Nephron (organoid): Measurements from ENCODE around the gene MEAK7.

ENCODE experiments used
- H3K27ac Mint-ChIP-seq, 3 experiments: 2 replicates each; pipeline ENCODE4 v1.8.0; 2020; ENCODE audit warnings: mixed read lengths in 3 of 3, mild to moderate bottlenecking in 2 of 3, moderate library complexity in 1 of 3
- H3K27me3 Mint-ChIP-seq: 2 replicates; pipeline ENCODE4 v1.8.0; 2021; ENCODE audit warnings: low read depth, mild to moderate bottlenecking, moderate library complexity, mixed read lengths
- H3K36me3 Mint-ChIP-seq: 2 replicates; pipeline ENCODE4 v1.8.0; 2020; ENCODE audit warnings: low read depth, mixed read lengths
- H3K4me1 Mint-ChIP-seq: 2 replicates; pipeline ENCODE4 v1.8.0; 2020; ENCODE audit warnings: mixed read lengths
- H3K4me3 Mint-ChIP-seq, 3 experiments: 2 replicates each; pipeline ENCODE4 v1.8.0; 2020; ENCODE audit warnings: mild to moderate bottlenecking in 3 of 3, mixed read lengths in 3 of 3, moderate library complexity in 2 of 3
- H3K9me3 Mint-ChIP-seq: 2 replicates; pipeline ENCODE4 v1.8.0; 2020; ENCODE audit warnings: mixed read lengths
- CTCF ChIP-seq, 3 experiments: fragments of 200-600 bp; sonication (generic); IDR thresholded peaks; one replicate each; pipeline ENCODE4 v1.5.0; 2021; ENCODE audit warnings: antibody characterized with exemption in 3 of 3; ENCODE audit not compliant: unreplicated experiment in 3 of 3

The MEAK7 gene

GRCh38 chr16:84496991-84497390 lies 7.5 kb downstream of the MEAK7 start:
- H3K4me3 Mint-ChIP-seq = no peak overlapping the region
- no peak for TF ChIP-seq CTCF (IDR thresholded peaks at IDR 0.05; ENCODE audit: unreplicated experiment in 3 of 3)
- H3K36me3 Mint-ChIP-seq = peaks cover 66% of the 10 kb centered on the region
- no peak overlapping the region for H3K27ac Mint-ChIP-seq
- no peaks in the 10 kb centered on the region for H3K4me1 Mint-ChIP-seq
- H3K9me3 Mint-ChIP-seq = peaks cover 15% of the 10 kb centered on the region
- no peaks in the 10 kb centered on the region for H3K27me3 Mint-ChIP-seq

DNA sequence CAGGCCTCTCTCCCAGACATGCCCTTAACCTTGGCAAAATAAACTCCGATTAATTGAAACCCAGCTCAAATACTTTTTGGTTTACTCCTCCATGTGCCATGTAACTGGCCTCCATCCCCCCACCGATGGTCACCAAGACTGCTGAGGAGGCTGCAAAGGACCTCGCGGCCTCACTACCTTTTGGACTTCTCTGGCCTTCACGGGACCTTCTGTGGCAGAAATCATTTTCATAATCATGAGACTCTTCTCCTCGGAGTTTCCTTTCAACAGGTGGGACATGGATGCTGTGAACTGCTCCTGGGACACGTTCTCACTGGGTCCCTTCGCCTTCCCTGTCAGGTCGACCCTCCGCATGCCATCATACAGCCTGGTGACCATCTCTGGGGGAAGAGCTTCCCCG lies 9.0 kb downstream of the MEAK7 start:
- Mint-ChIP-seq H3K27ac (no peak overlapping the region), H3K4me3 (no peak overlapping the region), H3K27me3 (no peaks in the 10 kb centered on the region), H3K9me3 (peaks cover 15% of the 10 kb centered on the region), H3K4me1 (no peaks in the 10 kb centered on the region), H3K36me3 (peaks cover 77% of the 10 kb centered on the region)
- TF ChIP-seq CTCF (IDR thresholded peaks at IDR 0.05; ENCODE audit: unreplicated experiment in 3 of 3) = no peak

GRCh38 chr16:84489131-84489530 lies 15.3 kb downstream of the MEAK7 start:
- Mint-ChIP-seq H3K27ac (no peak overlapping the region), H3K9me3 (peaks cover 5% of the 10 kb centered on the region), H3K27me3 (no peaks in the 10 kb centered on the region), H3K4me3 (no peak overlapping the region), H3K36me3 (peaks cover 70% of the 10 kb centered on the region), H3K4me1 (peaks cover 5% of the 10 kb centered on the region)
- TF ChIP-seq CTCF (IDR thresholded peaks at IDR 0.05; ENCODE audit: unreplicated experiment in 3 of 3) = no peak

DNA sequence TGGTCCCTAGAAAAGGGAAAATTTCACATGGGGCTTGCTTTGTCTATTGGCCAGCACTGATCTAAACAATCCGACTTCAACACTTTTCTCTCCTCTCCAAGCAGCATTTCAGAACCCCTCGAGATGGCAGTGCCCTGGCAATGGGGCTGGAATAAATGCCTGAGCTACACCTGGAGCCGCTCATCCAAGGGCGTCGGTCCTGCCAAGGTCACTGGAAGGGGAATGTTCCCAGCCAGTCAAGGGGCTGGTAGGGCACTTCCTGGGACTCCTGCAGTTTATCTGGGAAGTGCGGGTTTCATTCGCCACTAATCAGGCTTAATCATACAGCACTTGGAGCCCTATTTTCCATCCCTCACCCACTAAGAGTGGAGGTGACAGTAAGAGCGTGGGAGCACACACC lies 17.1 kb downstream of the MEAK7 start:
- Mint-ChIP-seq H3K27me3 (peaks cover 6% of the 10 kb centered on the region), H3K9me3 (no peaks in the 10 kb centered on the region), H3K27ac (no peak overlapping the region), H3K36me3 (peaks cover 66% of the 10 kb centered on the region), H3K4me1 (peaks cover 5% of the 10 kb centered on the region), H3K4me3 (no peak overlapping the region)
- no peak for TF ChIP-seq CTCF (IDR thresholded peaks at IDR 0.05; ENCODE audit: unreplicated experiment in 3 of 3)

GRCh38 chr16:84486551-84487235 lies 17.8 kb downstream of the MEAK7 start:
- peaks cover 61% of the 10 kb centered on the region for H3K36me3 Mint-ChIP-seq
- no peak overlapping the region for H3K4me3 Mint-ChIP-seq
- H3K27me3 Mint-ChIP-seq = peaks cover 7% of the 10 kb centered on the region

More at GRCh38 chr16:84486551-84487235, 17.8 kb downstream of the MEAK7 start:
- TF ChIP-seq CTCF (IDR thresholded peaks at IDR 0.05; ENCODE audit: unreplicated experiment in 3 of 3) = no peak
- H3K9me3 Mint-ChIP-seq = no peaks in the 10 kb centered on the region
- no peak overlapping the region for H3K27ac Mint-ChIP-seq
- H3K4me1 Mint-ChIP-seq = peaks cover 5% of the 10 kb centered on the region
